DMS79 (cell line): ENCODE measurements around the gene STPG3.

Source experiments
- DNase-seq: peaks from one replicate; lab custom pipeline; 2025; lab: John Stamatoyannopoulos, UW

The STPG3 gene

DNA sequence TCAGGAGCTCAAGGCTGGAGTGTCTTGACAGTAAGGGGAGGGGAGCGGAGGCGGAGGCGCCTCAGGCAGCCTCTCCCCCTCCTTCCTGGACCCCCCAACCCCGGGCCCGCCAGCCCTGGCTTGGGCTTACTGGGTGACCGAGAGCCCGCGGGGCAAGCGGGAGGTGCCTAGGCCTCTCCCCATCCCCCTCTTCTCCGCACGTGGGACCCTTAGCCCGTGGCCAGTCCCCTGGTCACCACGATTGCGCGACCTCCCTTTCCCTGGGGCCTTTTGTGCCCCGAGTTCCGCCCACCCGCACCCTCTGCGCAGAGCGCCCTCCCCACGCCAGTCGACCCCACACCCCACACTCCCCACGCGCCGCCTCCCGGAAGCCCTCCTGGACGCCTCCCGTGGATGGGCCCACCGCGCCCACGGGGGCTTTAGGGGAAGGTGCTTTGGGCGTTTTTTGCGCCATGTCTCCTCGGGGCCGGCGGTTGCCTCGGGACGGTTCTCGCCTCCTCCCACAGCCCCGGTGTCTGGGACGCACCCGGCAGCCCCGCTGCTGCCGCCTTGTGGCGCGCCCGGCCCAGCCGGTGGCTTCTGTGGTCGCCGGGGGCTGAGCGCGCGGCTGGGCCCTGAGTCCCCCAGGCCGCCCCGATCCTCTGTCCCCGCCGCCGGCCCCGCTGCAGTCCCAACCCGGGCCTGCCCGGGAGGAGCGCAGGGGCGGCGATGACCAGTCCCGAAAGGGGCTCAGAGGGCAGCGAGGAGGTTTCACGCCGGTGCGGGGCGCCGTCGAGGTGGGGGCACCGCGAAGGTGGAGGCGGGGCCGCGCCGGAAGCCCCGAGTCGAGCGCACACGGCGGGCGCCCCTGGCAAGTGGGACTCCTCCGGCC is 29.6 kb downstream of the STPG3 start:
- no peak for DNase-seq

DNA sequence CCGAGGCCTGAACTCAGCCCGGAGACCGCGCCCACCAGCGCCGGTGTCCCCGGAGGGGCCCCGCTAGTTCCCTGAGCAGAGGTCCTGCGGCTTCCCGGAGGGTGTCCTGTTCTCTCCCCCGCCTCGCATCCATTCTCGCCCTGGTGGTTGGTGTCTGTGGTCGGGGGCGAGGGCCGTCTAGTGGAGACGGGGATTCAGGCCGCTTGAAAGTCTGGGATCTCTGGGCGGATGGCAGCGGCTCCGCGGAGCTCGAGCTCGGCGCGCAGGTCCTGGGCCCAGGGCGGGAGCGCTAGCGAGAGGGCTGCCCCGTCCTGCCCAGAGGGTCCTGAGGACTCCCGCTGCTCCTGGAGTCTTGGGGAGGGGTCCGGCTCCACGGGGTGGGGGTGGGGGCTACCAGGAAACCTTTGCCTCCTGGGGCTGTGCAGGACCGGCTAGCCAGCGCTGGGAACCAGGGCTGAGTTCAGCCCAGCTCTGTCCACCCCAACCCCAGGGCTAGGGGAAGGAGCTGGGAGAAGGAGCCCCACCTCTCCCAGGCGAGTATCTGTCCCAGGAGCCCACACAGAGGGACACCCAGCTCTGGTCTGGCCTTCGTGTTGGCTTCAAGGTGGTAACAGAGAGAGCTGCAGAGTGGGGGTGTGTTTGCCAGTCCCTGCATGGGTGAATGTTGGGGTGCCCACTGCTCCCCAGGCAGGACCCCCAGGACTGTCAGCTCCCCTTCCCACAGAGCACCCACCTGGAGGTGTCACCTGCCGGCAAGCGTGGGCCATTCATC is 30.4 kb downstream of the STPG3 start:
- DNase-seq, result no peak

DNA sequence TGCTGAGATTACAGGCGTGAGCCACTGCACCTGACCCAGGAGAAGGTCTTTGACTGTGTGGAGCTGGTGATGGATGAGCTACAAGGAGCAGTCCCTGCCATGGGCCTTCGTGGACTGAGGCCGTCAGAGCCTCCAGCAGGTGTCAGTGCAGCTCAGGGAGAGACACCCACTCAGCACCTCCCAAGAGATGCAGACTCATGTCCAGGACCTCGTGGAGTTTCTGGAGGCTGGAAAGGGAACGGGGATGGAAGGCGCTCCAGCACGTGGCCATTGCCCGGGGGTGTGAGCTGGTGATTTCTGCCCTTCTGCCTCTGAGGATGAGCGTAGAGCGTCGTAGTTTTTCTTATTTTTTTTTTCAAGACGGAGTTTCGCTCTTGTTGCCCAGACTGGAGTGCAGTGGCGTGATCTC is 35.9 kb downstream of the STPG3 start:
- no peak for DNase-seq

DNA sequence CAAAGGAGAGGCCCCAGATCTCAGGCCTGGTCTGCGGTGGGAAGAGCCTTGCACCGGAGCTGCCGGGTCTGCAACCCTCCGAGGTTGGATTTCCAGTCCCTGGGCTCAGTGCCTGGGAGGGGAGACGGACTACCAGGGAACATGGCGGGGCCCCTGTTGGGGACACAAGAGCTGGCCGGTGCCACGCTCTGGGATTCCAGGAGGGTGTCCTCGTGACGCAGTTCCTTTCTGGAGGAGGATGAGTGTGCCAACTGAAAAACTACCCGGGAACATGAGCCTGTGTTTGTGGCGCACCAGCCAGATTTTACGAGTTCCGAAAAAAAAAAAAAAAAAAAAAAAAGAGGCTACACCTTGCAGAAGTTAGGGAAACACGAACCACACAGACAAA is 42.0 kb downstream of the STPG3 start:
- no peak for DNase-seq

DNA sequence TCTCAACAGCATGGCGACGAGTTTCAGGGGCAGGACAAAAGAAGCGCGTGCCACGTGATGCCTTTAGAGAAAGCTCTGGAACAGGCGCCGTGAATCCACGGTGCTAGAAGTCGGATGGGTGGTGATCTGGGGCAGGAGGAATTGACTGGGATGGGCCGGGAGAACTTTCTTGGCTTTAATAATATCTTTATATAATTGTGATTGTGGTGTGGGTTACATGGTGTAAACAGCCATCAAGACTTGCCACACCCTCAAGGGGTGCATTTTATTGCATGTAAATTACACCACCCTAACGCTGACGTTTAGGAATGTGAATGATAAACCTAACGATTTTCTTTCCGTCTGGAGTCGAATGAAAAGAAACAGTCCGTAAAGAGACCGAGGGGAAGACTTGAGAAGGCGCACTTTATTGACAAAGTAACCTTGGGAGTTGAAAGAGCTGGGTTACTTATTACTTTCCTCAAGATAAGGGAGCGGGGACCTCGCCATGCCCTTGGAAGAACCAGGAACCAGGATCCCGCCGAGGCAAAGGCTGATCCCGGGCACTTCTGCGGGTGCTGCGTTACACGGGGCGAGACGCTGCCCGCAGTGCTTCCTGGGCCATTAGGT is 42.5 kb downstream of the STPG3 start:
- no peak for DNase-seq

DNA sequence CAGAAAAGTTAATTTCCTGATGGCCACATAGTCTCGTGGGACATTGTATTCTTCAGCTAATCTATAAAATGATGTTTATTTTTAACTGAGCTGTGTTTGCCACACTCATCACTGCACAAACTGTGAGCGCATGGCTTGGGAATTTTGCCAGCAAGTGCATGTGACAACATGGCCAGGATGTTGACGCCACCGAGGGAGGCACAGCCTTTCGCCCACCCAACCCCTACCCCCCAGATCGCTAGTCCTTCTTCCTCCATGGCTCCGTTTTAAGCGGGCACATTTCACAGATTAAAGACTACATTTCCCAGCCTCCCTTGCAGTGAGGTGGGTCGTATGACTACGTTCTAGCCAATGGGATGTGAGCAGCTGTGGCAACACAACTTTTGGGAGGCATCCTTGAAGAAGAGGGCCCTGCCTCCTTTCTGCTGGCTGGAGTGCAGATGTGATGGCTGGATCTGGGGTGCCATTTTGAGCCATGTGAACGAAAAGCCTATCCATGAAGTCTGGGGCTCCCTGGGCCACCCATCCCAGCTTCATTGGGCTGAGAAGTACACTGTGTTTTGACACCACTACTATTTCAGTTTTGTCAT is 43.1 kb downstream of the STPG3 start:
- no peak for DNase-seq

DNA sequence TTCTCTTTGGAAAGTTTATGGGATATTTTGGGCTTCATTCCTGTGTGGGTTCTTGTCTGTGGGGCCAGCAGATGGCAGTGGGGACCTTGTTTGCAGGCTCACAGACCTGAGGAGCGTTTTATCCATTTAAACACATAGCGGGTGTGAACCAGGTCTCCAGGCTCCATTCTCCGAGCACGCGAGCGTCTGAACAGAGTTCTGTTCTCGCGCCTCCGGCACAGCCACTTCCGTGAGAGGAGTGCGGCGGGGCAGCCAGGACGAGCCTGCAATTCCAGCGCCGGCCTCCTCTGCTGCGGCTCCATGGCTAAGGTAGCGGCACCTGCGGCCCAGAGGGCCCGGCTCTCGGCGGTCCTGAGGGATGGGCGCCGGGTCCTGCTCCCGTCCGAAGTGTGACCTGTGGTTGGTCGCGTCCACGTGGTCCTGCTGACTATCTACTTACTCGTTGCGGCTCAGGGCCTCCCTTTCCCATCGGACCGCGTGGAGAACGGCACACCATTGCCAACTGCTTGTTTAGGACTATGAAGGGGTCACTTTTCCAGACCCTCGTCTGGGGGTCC is 43.7 kb downstream of the STPG3 start:
- DNase-seq, result no peak

DNA sequence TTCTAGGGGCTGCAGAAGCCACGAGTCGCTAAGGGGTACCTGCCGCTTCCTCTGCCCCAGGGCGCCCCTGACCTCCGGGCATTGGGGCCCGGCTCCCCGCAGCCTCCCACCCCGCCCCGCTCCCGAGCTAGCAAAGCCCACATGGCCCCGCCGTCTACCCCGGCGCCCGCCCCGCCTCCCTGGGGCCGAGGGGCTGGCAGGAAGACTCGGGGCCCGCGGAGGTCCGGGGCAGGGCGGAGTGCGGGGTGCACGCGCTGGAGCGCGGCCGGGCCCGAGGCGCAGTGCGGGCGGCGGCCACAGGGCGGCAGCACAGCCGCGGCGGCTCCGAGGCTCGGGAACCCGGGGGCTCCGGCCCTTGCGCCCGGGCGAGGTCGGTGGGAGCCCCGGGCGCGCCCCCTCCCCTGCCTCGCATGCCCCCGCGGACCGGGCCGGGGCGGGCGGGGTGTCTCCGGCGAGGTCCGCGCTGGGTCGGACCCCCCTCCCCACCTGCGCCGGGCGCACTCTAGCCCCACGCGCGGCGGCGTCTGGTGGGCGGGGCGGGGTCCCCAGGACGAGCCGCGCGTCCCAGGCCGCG is 44.2 kb downstream of the STPG3 start:
- DNase-seq, result no peak

DNA sequence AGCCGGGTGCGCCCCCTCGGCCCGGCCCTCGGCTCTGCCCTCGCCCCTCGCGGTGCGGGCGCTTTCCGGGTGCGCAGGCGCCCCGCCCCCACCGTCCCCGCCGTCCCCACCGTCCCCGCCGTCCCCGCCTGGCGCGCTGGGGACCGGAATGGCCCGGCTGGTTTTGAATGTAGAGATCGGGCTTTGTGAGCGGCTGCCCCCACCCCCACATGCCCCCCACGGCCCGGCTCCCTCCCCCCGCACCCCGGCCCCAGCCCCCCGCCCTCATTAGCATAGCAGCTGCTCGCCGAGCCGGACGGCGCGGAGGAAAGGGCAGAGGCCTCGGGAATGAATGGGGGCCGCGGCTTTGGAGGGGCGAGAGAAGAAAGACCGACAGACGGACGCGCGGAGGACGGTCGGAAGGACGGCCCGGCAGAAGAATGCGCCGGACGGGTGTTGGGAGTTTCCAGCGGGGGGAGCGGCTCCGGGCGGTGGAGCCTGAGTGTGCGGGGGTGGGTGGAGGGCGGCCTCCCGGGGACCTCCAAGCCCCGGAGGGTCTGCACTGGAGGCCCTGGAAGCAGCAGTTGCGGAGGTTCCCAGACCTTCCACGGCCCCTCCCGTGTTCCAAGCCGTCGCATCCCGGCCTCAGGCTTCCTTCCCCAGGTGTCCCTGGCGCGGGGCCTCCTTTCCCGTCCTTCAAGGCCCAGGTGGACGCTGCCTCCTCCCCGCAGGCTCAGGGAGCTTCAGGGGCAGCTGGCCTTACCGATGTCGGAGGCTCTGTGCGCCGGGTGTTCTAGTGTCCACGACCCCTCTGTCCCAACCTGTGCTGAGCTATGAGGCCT is 45.0 kb downstream of the STPG3 start:
- no peak for DNase-seq

DNA sequence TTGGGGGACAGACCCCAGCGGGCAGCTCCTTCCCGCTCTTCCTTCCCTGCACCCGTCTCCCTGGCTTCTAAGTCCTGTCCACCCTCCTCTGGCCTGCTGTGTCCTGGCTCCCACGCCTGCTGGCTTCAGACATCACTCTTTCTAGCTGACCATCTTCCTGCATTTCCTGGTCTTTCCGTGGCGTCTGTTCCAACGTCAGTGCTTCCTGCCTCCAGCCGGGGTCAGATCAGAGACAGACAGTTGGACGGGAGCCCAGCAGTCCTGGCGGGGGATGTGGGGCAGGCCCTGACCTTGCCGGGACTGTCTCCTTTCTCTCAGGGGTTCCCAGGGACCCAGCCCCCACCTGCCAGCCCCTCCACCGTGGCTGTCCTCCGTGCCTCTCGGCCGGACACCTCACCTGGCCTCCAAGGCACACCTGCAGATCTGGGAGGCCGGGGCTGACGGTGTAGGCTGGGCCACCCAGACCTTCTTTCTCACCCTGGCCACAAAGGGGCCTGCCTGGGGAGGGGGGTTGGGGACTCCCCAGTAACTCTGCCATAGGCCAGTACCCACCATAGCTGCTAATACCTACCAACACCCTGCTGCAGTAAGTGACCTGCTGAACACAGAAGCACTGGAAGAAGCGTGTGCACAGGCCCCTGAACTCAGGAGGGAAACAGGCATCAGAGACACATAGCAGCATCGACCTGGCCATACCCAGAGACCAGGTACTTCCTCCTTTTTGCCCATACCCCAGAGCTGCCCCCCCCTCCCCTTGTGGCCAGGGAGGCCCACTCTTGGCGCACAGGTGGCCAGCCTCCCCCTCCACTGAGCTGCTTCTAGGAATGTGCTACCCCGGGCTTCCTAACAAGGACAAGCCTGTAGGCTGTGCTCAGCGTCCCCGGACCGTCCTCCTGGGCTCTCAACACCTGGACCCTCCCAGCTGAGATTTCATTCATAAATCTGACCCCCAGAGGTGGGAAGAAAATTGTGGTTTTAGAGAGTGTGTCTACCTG is 45.9 kb downstream of the STPG3 start:
- DNase-seq, result no peak

DNA sequence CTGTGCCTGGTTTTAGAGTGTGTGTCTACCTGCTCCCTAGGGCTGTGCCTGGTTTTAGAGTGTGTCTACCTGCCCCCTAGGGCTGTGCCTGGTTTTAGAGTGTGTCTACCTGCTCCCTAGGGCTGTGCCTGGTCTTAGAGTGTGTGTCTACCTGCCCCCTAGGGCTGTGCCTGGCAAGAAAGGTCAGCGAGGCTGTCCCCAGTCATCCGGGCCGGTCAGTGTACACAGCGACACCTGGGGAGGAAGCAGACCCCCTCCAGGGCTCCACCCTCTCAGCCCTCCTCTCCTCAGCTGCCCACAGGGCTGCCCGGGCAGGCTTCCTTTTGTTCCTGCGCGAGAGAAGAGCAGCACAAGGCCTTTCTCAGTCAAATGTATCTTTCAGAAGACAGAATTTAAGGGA is 46.9 kb downstream of the STPG3 start:
- no peak for DNase-seq

DNA sequence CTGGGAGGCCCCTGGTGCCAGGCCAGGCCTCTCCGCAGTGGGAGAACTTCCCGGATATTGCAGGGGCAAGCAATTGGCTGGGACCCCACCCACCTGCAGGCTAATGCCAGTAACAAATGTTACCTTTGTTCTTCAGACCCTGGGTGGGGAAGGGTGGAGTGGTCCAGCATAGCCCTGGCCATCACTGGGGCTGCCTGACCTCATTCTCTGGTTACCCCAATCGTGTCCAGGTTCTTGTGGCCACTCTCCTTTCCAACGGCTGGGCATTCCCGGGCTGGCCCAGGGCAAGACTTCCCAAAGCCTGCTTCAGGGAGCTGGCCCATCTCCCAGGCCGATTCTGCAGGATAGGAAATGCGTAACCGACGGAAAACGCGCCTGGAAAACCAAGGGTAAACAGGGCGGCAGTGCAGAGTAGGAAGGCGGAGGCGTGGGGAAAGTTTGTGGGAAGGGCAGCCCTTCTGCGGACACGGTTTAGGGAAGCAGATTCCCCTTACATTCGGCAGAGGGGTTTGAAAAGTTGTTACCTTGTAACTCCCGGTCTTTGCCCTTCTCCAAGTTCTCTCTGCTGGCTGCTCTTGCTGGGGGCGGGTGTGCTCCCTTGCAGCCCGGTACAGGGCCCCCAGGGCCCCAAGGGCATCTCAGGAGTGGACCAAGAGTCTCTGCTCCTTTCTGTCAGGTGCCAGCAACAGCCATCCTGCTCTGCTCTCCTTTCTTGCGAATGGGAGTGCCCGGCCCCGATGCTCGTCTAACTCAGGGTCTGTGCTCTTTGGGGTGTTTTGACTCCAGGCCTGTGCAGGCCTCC is 47.5 kb downstream of the STPG3 start:
- no peak for DNase-seq

DNA sequence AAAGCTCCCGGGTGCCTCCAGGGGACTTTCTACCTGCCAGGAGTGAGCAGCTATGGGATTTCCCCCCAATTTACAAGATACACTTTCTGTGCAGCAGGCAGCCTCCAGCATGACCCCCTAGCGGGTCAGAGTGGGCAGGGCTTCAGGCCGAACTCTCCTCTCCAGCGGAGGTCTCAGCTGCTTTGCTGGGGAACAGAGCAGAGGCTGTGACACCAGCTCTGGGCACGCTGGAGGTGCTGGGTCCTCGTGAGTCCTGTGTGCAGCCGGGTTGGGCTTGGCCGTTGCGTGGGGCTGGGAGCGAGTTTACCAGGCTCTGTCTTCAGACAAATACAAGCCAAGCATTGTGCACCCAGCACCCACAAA is 48.1 kb downstream of the STPG3 start:
- DNase-seq, result no peak

DNA sequence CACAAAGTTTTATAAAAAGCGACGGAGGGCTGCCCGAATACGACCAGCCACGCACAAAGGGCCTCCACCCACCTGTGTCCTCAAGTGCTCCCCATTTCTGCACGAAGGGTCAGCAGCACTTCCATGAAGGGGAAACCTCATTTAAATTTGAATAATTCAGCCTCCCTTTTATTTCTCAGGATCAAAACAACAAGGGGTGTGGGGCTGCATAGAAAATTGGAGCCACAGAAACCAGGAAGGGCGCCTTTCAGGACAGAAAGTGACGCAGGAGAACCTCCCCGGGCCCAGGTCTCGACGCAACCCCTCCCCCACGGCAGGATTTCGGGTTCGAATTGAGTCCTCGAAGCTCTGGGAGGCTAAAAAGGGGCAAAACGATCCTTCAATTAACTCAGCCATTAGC is 48.9 kb downstream of the STPG3 start:
- DNase-seq, result no peak

DNA sequence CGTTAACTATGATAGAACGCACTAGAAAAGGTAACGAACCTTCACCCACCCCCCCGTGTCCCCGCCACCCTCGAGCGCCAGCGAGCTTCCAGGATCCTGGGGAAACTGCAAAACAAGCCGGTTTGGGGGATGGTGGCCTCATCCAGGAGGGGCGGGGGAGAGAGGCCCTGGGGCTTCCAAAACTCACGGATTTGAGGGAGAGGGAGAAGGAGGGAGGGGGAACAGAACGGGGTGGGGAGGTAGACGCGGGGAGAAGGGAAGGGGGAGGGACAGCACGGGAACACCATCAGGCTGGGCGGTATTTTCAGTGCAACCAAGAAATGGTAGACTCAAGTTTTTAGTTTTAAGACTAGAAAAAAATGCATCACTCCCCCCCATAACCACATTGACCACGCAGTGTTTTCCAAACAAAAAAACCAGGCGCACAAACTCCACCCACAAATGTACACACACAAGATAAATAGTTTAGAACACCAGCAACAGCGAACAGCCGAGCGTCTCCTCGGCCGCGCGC is 49.5 kb downstream of the STPG3 start:
- DNase-seq, result no peak

DNA sequence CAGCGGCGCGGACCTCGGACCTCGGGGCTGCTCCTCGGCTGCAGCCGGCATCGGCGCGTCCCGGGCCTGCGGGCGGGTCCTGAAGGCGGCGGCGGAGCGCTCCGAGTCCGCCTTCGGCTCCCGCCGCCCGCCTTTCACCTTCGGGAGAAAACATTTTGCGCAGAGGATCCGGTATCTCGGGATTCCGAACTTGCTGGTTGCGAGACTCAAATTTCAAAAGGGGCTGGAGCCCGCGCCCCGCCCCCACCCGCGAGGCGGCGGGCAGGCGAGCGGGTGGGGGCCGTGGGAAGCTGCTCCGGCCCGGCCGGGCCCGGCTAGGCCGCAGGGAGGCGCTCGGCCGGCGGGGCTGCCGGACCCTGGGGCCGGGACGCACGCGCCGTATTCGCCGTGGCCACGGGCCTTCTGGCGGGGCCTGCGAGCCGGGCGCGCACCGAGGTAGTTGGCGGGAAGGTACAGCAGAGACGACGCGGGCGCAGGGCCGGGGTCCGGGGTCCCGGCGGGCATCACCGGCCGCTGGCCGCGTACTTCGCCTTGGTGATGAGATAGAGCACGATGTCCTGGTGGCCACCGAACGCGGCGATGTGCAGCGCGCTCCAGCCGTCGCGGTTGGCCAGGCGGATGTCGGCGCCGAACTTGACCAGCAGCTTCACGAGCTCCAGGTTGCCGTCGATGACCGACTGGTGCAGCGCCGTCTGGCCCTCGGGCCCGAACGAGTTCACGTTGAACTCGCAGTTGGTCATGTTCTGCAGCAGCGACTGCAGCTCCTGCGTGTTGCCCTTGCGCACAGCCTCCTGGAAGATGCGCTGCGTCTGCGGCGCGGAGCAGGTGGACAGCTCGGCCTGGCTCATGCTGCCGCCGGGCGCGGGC is 50.2 kb downstream of the STPG3 start:
- DNase-seq, result no peak

DNA sequence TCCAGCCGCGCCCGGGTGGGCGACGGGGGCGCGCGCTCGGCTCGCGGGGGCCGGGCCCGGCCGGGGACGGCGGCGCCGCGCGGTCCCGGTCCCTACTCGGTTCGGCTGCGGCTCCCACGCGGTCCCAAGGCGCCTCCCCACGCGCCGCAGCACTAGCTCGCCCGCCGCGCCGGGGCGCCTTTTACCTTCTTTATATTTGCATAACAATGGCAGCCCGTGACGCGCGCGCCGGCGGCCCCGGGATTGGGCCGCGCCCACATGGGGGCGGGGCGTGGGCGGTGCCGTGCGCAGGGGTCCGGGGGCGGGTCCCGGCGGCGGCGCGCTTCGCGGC is 51.0 kb downstream of the STPG3 start, which contains the start of gene NRARP:
Gene NRARP (minus strand): TSS at position 154 of the 331 bp plus-strand sequence. CDS start 343 bp downstream, outside the sequence.
- DNase-seq, result peak; percentile 53
